Measurements from ENCODE around the gene EDN1. TPM values are rescaled to one million over a fixed set of nuclear protein-coding genes. Genes with fewer than 3 reads are reported as not detected.

The EDN1 gene
- total RNA-seq, 1 donor from 2014 or later: 326 TPM

GRCh38 chr6:12344961-12345693 is 55.0 kb downstream of the EDN1 start:
- no peak for DNase-seq (ENCODE audit: low read depth, low spot score)

- no peak for DNase-seq (ENCODE audit: low read depth, low spot score)
Observed at GRCh38 chr6:12345694-12346058, 55.5 kb downstream of the EDN1 start.

Measured in pulmonary artery endothelial cell (primary cell).